Thoracic aorta (tissue), 2 donors: ENCODE data around the gene FGD2. TPM values are rescaled to one million over a fixed set of nuclear protein-coding genes. Genes with fewer than 3 reads are reported as not detected.

Source experiments
- ATAC-seq: fragments of 150-250 bp; one replicate; pipeline ENCODE4 v1.8.0; 2017; ENCODE audit warnings: low read depth; ENCODE audit not compliant: insufficient number of reproducible peaks, low FRiP score
- DNase-seq: peaks from one replicate; pipeline ENCODE4 v3.0.0-alpha.2; 2020; ENCODE audit warnings: low spot score
- H3K27ac ChIP-seq, 2 donors: fragments of 200-600 bp; sonication (generic); 1 replicate in 1 of 2; 2 replicates in 1 of 2; pipeline ENCODE4 v1.5.1; 2016; ENCODE audit warnings: mild to moderate bottlenecking in 2 of 2, moderate library complexity in 2 of 2
- H3K27me3 ChIP-seq: fragments of 200-600 bp; sonication (generic); replicated peaks from 2 replicates; pipeline ENCODE4 v1.6.0; 2016; ENCODE audit warnings: mild to moderate bottlenecking; ENCODE audit not compliant: insufficient read depth
- H3K36me3 ChIP-seq: fragments of 200-600 bp; sonication (generic); one replicate; pipeline ENCODE4 v1.5.1; 2016
- H3K4me1 ChIP-seq, 2 donors: fragments of 200-600 bp; sonication (generic); 1 replicate in 1 of 2; 2 replicates in 1 of 2; pipeline versions ENCODE4 v1.5.1 to v1.6.0; 2016; ENCODE audit warnings: low read depth in 2 of 2, mild to moderate bottlenecking in 1 of 2; ENCODE audit not compliant: control insufficient read depth in 1 of 2
- H3K4me3 ChIP-seq: fragments of 200-600 bp; sonication (generic); 2 replicates; pipeline ENCODE4 v1.5.1; 2016; ENCODE audit warnings: mild to moderate bottlenecking
- H3K9me3 ChIP-seq: fragments of 200-600 bp; sonication (generic); 2 replicates; pipeline ENCODE4 v1.5.1; 2016
- total RNA-seq, 2 donors: library from RNA; depleted of rRNA; stranded (reverse); fragments of >200 nt; gene quantifications; one replicate each; pipeline versions ENCODE4 v1.1.0 to v1.2.3, GENCODE V29; 2016
- TF ChIP-seq, protein P1 (sequence below): fragments of 200-600 bp; sonication (generic); IDR thresholded peaks from one replicate; pipeline ENCODE4 v1.5.1; 2019; ENCODE audit warnings: antibody characterized with exemption

The FGD2 gene
- total RNA-seq, 2 donors from 2014 or later, result 27.5 to 52.5 TPM

DNA sequence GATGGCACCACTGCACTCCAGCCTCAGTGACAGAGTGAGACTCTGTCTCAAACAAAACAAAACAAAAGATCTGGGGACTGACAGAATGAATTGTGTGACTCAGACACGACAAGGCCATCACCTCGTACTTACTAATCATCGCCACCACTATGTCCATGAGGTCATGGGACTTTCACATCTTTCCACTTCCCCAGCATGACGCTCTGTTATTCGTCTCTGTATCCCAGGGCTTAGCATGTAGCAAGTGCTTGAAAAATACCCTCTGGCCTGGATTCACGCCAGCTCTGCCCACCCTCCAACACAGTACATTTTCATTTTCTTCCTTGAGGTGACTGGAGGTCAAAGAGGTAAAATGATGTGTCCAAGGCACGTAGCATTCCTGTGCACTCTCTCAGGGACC lies 27.8 kb downstream of the FGD2 start:
- ATAC-seq, result no peak

DNA sequence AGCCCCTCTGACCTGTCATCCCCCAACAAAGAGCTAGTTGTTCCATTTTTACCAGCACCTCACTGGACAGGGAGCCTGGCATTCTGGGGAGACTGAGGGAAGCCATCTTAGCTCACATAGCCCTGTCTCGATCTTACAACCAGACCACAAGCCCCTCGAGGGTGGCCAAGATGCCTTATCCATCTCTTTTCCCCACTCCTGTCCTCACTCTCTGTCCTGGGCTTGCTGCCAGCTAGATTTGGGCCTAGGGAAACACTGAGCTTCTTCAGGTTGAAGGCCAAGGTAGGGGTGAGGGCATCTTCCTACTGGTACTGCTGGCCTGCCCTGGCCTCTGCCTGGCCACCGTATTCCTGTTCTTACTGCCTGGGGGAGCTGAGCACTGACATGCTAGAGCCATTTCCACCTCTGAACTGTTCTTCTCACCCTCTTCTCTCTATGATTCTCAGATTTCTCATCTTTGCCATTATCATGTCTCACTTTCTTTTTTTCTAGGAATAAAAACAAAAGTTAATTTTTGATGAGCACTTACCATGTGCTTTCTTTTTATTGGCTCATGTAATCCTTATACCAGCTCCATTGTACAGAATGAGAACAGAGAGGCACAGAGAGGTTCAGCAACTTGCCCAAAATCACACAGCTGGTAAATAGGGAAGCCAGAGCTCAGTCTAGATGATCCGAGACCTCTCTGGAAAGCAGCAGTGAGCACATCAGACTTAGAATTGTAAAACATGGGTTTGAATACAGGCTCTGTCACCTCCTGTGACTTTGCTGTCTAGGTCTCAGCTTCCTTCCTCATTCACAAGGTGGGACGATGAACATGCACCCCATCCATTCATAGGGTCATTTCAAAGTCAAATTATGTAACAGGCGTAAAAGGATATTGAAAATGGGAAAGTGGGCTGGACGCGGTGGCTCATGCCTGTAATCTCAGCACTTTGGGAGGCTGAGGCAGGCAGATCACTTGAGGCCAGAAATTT lies 28.7 kb downstream of the FGD2 start:
- Histone ChIP-seq H3K27me3 (no peaks in the 10 kb centered on the region), H3K9me3 (no peaks in the 10 kb centered on the region), H3K4me1 (peaks cover 0 to 5% of the 10 kb centered on the region in 2 donors), H3K36me3 (no peaks in the 10 kb centered on the region), H3K4me3 (no peak overlapping the region), H3K27ac (no peak overlapping the region)
- TF ChIP-seq, protein P1, sequence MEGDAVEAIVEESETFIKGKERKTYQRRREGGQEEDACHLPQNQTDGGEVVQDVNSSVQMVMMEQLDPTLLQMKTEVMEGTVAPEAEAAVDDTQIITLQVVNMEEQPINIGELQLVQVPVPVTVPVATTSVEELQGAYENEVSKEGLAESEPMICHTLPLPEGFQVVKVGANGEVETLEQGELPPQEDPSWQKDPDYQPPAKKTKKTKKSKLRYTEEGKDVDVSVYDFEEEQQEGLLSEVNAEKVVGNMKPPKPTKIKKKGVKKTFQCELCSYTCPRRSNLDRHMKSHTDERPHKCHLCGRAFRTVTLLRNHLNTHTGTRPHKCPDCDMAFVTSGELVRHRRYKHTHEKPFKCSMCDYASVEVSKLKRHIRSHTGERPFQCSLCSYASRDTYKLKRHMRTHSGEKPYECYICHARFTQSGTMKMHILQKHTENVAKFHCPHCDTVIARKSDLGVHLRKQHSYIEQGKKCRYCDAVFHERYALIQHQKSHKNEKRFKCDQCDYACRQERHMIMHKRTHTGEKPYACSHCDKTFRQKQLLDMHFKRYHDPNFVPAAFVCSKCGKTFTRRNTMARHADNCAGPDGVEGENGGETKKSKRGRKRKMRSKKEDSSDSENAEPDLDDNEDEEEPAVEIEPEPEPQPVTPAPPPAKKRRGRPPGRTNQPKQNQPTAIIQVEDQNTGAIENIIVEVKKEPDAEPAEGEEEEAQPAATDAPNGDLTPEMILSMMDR, result no peak
- DNase-seq, result no peak
- ATAC-seq, result no peak

More for the DNA sequence above, 27.8 kb downstream of the FGD2 start:
- H3K4me3 ChIP-seq, result no peak overlapping the region
- no peaks in the 10 kb centered on the region for H3K36me3 ChIP-seq
- no peak for DNase-seq
- TF ChIP-seq, protein P1, result no peak
- H3K27ac ChIP-seq, result no peak overlapping the region
- H3K9me3 ChIP-seq, result no peaks in the 10 kb centered on the region
- H3K4me1 ChIP-seq, result peaks cover 0 to under 1% of the 10 kb centered on the region in 2 donors
- no peaks in the 10 kb centered on the region for H3K27me3 ChIP-seq

DNA sequence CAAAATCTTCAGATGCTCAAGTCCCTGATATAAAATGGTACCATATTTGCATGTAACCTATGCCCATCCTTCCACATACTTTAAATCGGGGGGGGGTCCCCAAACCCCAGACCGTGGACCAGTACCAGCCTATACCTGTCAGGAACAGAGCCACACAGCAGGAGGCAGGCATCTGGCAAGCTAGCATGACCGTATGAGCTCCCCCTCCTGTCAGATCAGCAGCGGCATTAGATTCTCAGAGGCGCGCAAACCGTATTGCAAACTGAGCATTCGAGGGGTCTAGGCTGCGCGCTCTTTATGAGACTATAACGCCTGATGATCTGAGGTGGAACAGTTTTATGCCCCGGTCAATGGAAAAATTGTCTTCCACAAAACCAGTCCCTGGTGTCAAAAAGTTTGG lies 30.7 kb downstream of the FGD2 start:
- ATAC-seq, result no peak
- H3K4me1 ChIP-seq, result peaks cover 0 to 5% of the 10 kb centered on the region in 2 donors
- no peak overlapping the region for H3K4me3 ChIP-seq
- no peaks in the 10 kb centered on the region for H3K9me3 ChIP-seq
- H3K27me3 ChIP-seq, result no peaks in the 10 kb centered on the region
- no peak overlapping the region for H3K27ac ChIP-seq
- TF ChIP-seq, protein P1, result no peak
- no peak for DNase-seq
- H3K36me3 ChIP-seq, result no peaks in the 10 kb centered on the region

DNA sequence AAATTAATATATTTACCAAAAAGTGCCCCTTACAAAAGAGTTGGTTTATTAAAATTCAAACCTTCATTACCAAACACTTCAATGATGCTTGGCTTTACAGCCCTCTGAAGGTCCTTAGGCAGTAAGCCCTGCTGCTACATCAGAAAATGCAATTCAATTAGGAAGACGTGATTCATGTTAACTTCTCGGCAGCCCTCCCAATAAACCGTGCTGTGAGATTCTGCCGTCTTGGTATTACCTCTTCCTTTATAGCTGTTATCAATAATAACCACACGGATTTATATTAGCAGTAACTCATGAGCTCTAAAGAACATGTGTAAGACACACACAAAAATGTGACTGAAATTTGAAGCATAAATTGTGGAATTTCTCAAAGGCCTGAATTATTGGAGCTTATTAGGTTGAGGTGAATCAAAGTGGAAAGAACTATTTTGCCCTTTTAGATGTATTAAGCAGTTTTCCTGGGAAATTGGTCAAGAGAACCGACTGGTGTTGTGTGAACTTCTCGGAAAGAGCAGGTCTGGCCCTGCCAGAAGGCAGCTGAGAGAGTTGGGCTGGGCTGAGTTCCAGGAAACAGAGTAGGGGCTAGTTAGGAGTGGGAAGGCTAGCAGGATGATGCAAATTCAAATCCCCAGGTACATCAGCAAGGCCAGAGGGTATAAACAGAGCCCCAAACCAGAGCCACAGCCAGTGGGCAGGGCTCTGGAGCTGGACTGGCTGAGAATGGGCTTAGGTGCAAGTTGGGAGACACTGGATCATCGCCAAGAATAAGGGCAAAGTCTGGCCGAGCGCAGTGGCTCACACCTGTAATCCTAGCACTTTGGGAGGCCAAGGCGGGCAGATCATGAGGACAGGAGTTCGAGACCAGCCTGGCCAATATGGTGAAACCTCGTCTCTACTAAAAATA lies 33.1 kb downstream of the FGD2 start:
- DNase-seq, result no peak
- no peaks in the 10 kb centered on the region for H3K27me3 ChIP-seq
- no peak overlapping the region for H3K27ac ChIP-seq
- no peaks in the 10 kb centered on the region for H3K36me3 ChIP-seq
- TF ChIP-seq, protein P1, result no peak
- ATAC-seq, result no peak
- peaks cover 0 to 5% of the 10 kb centered on the region in 2 donors for H3K4me1 ChIP-seq
- H3K4me3 ChIP-seq, result no peak overlapping the region
- no peaks in the 10 kb centered on the region for H3K9me3 ChIP-seq

DNA sequence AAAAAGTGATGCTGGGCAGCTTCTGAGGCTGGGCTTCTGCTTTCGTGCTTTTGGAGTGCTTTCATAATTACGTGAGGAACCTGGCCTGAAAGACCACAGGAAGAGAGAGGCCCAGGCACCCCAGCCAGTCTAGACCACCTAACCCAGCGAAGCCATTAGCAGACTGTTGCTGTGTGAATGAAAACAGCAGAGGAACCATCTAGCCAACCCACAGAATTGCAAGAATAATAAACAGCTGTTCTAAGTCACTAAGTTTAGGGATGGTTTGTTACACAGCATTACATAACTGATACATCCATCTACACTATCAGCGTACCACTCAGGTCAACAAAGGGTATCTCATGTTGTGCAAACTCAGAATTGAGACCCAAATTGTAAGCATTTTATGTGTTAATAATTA lies 34.5 kb downstream of the FGD2 start:
- DNase-seq, result no peak
- Histone ChIP-seq H3K4me1 (peaks cover 0 to 5% of the 10 kb centered on the region in 2 donors), H3K36me3 (no peaks in the 10 kb centered on the region), H3K9me3 (no peaks in the 10 kb centered on the region), H3K27ac (no peak overlapping the region), H3K4me3 (no peak overlapping the region), H3K27me3 (no peaks in the 10 kb centered on the region)
- ATAC-seq, result no peak
- TF ChIP-seq, protein P1, result no peak
